ENCODE results near the gene CDC42EP3.

The CDC42EP3 gene

GRCh38 chr2:37707393-37707792 lies 36.0 kb upstream of the CDC42EP3 start:
- Histone ChIP-seq H3K4me1 (no peaks in the 10 kb centered on the region), H3K9ac (no peak overlapping the region), H3K4me3 (ENCODE audit: low read depth, low read length) (no peak overlapping the region), H3K79me2 (no peaks in the 10 kb centered on the region), H3K27me3 (ENCODE audit: control insufficient read depth, insufficient read depth, low read length) (no peaks in the 10 kb centered on the region), H3K4me2 (ENCODE audit: low read length) (no peak overlapping the region), H2AFZ (no peak overlapping the region), H3K27ac (no peak overlapping the region), H3K9me3 (ENCODE audit: control insufficient read depth, low read length) (no peaks in the 10 kb centered on the region), H3K36me3 (ENCODE audit: control insufficient read depth, insufficient read depth, low read length) (no peaks in the 10 kb centered on the region)
- TF ChIP-seq, protein P1, sequence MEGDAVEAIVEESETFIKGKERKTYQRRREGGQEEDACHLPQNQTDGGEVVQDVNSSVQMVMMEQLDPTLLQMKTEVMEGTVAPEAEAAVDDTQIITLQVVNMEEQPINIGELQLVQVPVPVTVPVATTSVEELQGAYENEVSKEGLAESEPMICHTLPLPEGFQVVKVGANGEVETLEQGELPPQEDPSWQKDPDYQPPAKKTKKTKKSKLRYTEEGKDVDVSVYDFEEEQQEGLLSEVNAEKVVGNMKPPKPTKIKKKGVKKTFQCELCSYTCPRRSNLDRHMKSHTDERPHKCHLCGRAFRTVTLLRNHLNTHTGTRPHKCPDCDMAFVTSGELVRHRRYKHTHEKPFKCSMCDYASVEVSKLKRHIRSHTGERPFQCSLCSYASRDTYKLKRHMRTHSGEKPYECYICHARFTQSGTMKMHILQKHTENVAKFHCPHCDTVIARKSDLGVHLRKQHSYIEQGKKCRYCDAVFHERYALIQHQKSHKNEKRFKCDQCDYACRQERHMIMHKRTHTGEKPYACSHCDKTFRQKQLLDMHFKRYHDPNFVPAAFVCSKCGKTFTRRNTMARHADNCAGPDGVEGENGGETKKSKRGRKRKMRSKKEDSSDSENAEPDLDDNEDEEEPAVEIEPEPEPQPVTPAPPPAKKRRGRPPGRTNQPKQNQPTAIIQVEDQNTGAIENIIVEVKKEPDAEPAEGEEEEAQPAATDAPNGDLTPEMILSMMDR (IDR thresholded peaks at IDR 0.05) = no peak

DNA sequence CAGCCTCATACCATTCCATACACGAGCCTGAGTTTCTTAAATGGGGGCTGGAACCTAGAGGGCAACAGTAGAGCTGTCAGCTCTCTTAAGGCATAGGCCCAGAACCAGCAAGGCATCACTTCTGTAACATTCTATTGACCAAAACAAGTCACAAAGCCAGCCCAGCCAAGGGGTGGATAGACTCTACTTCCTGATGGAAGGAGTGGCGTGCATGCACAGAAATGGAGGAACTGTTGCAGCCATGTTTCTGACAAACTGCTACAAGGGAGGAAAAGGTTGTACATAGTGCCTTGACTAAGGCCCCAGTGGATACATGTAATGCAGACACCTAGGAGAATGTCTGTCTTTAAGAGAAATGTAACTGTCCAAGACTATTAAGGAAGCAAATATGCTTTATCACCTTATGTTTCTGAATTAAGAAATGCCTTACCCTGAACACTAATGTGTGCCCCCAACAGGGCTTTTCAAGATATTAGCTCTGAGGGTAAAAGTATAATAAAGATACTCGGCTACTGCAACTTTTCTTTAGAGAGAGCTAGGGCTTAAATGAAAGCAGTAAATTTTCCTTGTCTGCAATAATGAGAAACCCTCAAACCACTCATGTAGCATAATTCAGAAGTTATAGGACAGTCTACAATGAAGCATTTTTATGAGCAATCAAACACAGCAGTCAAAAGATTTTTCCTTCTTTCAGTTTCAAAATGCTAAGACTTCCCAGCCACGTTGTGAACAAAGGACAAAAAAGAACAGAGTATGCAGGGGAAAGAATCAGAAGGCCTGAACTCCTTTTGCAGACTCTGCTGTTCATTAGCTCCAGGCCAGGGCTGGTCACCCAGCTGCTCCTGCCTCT lies 35.1 kb upstream of the CDC42EP3 start:
- no peak overlapping the region for H3K27ac ChIP-seq
- no peak overlapping the region for H3K9ac ChIP-seq
- TF ChIP-seq, protein P1 (IDR thresholded peaks at IDR 0.05) = no peak

GRCh38 chr2:37705191-37705590 lies 33.7 kb upstream of the CDC42EP3 start:
- H3K4me1 ChIP-seq = no peaks in the 10 kb centered on the region
- no peak overlapping the region for H3K27ac ChIP-seq
- H3K4me2 ChIP-seq (ENCODE audit: low read length) = no peak overlapping the region
- H3K27me3 ChIP-seq (ENCODE audit: control insufficient read depth, insufficient read depth, low read length) = no peaks in the 10 kb centered on the region
- H3K79me2 ChIP-seq = no peaks in the 10 kb centered on the region
- TF ChIP-seq, protein P1 (IDR thresholded peaks at IDR 0.05) = no peak
- no peaks in the 10 kb centered on the region for H3K36me3 ChIP-seq (ENCODE audit: control insufficient read depth, insufficient read depth, low read length)
- H2AFZ ChIP-seq = no peak overlapping the region
- no peak overlapping the region for H3K4me3 ChIP-seq (ENCODE audit: low read depth, low read length)
- no peak overlapping the region for H3K9ac ChIP-seq
- no peaks in the 10 kb centered on the region for H3K9me3 ChIP-seq (ENCODE audit: control insufficient read depth, low read length)

More for the DNA sequence above, 35.1 kb upstream of the CDC42EP3 start:
- H3K27me3 ChIP-seq (ENCODE audit: control insufficient read depth, insufficient read depth, low read length) = no peaks in the 10 kb centered on the region
- no peaks in the 10 kb centered on the region for H3K79me2 ChIP-seq
- H3K36me3 ChIP-seq (ENCODE audit: control insufficient read depth, insufficient read depth, low read length) = no peaks in the 10 kb centered on the region
- H3K9me3 ChIP-seq (ENCODE audit: control insufficient read depth, low read length) = no peaks in the 10 kb centered on the region
- H3K4me3 ChIP-seq (ENCODE audit: low read depth, low read length) = no peak overlapping the region
- H3K4me2 ChIP-seq (ENCODE audit: low read length) = no peak overlapping the region
- no peak overlapping the region for H2AFZ ChIP-seq
- no peaks in the 10 kb centered on the region for H3K4me1 ChIP-seq

DNA sequence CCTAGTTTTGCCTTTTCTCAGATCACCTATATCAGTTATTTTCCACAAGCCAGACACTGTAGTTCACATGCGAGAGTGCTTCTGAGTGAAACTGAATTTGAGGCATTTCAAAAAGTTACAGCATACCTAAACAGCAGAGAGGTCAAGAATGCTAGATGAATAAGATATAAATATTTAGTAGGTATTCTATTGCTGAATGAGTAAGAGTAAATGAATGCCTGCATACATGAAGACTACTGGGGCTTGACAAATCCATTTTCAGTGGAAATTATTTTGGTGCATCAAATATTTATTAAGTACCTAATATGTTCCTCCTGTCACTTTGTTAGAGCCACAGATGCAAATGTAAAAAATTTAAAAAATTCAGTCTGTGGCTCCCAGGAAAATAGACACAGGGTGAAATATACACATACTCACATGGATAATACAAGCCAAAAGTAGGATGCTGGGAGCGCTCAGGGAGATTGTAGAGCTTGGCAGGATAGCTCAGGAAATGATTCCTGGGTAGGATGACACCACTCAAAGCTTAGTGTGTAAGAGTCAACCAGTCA lies 27.6 kb upstream of the CDC42EP3 start:
- no peak overlapping the region for H3K4me3 ChIP-seq (ENCODE audit: low read depth, low read length)
- H3K4me2 ChIP-seq (ENCODE audit: low read length) = no peak overlapping the region
- no peaks in the 10 kb centered on the region for H3K9me3 ChIP-seq (ENCODE audit: control insufficient read depth, low read length)
- H3K9ac ChIP-seq = no peak overlapping the region
- TF ChIP-seq, protein P1 (IDR thresholded peaks at IDR 0.05) = no peak
- H3K36me3 ChIP-seq (ENCODE audit: control insufficient read depth, insufficient read depth, low read length) = no peaks in the 10 kb centered on the region
- no peak overlapping the region for H3K27ac ChIP-seq
- no peaks in the 10 kb centered on the region for H3K27me3 ChIP-seq (ENCODE audit: control insufficient read depth, insufficient read depth, low read length)
- H2AFZ ChIP-seq = no peak overlapping the region
- no peaks in the 10 kb centered on the region for H3K4me1 ChIP-seq
- H3K79me2 ChIP-seq = no peaks in the 10 kb centered on the region
